Activated naive CD4-positive, alpha-beta T cell (primary cell): Measurements from ENCODE around the gene ATAD3A.

Experiments used
- DNase-seq, 4 experiments: peaks; one replicate each; lab custom pipeline; 2025; lab: John Stamatoyannopoulos, UW

Gene ATAD3A

DNA sequence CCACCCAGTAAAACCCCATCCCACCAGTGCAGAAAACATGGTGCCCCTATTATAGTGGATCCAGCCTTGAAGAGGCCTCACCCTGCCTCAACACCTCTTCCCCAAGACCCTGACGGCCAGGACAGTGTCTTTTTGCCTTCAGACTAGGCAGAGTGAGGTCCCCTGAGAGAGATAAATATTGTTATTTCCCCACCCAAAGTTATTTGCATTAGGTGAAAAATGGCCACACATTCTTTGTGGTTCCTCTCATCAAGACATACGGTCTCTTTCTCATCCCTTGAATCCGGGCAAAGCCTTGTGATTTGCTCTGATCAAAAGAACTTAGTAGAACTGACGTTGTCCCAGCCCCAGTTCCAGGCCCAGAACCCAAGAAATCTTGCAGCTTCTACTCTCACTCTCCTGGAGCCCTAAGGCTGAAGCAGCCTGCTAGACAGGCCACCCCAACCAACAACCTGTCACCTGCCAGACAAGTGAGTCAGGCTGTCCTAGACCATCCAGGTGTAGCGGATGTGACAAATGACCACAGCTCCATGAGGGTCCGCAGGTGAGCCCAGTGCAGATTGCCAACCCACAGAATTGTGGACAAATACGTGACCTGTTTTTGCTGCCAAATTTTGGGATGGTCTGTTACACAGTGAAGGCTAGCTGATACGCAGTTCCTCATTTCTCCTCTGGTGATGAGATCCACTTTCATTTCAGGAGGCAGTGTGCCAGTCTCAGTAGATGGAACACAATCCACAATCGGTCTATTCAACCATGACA, 70.8 kb downstream of the ATAD3A start:
- no peak for DNase-seq

DNA sequence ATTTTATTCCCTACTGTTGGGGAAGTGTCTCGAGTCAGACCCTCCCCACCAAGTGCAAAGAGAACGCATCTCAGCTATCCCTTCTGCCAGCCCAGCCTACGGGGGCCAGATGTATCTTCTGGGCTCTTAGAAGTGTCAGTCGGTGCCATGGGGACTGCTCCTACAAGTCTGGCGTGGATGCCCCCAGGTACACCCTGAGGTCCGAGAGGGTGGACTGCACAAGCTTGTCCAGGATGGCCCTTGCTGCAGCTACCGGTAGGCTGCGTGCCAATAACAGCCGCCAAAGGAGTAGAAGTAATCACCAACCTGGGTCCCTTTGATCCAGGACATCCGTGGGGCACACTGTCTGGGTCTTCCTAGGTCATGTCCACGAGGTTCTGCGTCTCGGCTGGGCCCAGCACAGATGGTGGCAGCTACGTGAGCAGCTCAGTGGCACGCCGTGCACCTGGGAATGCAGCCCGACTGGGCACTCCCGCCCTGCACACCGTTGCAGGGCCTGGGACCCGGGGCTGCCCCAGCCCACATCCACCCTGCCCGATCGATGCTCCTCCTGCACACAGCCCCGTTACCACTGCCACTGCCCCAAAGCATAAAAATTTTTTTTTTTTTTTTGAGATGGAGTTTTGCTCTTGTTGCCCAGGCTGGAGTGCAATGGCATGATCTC, 71.5 kb downstream of the ATAD3A start:
- no peak for DNase-seq
